SK-N-SH (cell line): ENCODE results near the gene KIF13A.
"Not testable (repeated sequence)": the region's sequence is repeated elsewhere in the genome, so short reads cannot be mapped to it uniquely, and the experiment has no call there.

ENCODE experiments used
- GABPA ChIP-seq: IDR thresholded peaks from 2 replicates; pipeline ENCODE4 v1.4.0; 2012; ENCODE audit warnings: low read depth, mild to moderate bottlenecking
- USF2 ChIP-seq: fragments of 150-350 bp; IDR thresholded peaks from 2 replicates; pipeline ENCODE4 v1.6.1; 2017; ENCODE audit warnings: antibody characterized with exemption, low read length, low read depth, borderline replicate concordance

DNA sequence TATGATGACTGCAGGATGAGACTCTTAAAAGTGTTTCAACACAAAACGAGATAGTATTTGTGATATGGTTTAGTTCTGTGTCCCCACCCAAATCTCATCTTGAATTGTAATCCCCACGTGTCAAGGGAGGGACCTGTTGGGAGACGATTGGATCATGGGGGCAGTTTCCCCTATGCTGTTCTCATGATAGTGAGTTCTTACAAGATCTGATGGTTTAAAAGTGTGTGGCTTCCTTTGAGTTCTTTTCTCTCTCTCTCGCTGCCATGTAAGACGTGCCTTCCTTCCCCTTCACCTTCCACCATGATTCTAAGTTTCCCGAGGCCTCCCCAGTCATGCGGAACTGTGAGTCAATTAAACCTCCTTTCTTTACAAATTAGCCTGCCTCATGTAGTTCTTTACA is 130.2 kb downstream of the KIF13A start:
- TF ChIP-seq GABPA, USF2: not testable (repeated sequence)
